CD4-positive, alpha-beta memory T cell (primary cell): ENCODE measurements around the gene SIPA1L3. TPM values are rescaled to one million over a fixed set of nuclear protein-coding genes. Genes with fewer than 3 reads are reported as not detected.

Experiments
- CTCF ChIA-PET: fragments of 350-600 bp; sonication (Branson Sonifier 250); formaldehyde crosslinking; loops from one replicate; lab custom pipeline; 2021; ENCODE audit warnings: inconsistent platforms; ENCODE audit not compliant: partially characterized antibody; lab: Charles Lee
- POLR2A ChIA-PET: fragments of 350-600 bp; sonication (Branson Sonifier 250); formaldehyde crosslinking; loops from one replicate; lab custom pipeline; 2021; ENCODE audit not compliant: partially characterized antibody; lab: Charles Lee
- DNase-seq, 5 donors: peaks; one replicate each; pipeline versions ENCODE4 v3.0.0 to v3.0.0-alpha.2; 2020 to 2022; ENCODE audit warnings: mixed read lengths in 1 of 5
- H3K27ac ChIP-seq: one replicate; pipeline ENCODE4 v1.7.0; 2013; ENCODE audit warnings: low read depth, low read length
- H3K27me3 ChIP-seq: 2 replicates; pipeline ENCODE4 v1.7.0; 2013; ENCODE audit warnings: mild to moderate bottlenecking, low read length, moderate library complexity; ENCODE audit not compliant: insufficient read depth
- H3K36me3 ChIP-seq: 2 replicates; pipeline ENCODE4 v1.7.0; 2013; ENCODE audit warnings: mild to moderate bottlenecking, low read length, moderate library complexity; ENCODE audit not compliant: insufficient read depth
- H3K4me1 ChIP-seq: 2 replicates; pipeline ENCODE4 v1.7.0; 2013; ENCODE audit warnings: mild to moderate bottlenecking, low read length, moderate library complexity; ENCODE audit not compliant: insufficient read depth
- H3K4me3 ChIP-seq, 2 donors: one replicate each; pipeline ENCODE4 v1.7.0; 2013; ENCODE audit warnings: low read length in 2 of 2, mild to moderate bottlenecking in 1 of 2
- H3K9me3 ChIP-seq, 2 donors: one replicate each; pipeline ENCODE4 v1.7.0; 2013; ENCODE audit warnings: low read length in 2 of 2, control low read depth in 1 of 2; ENCODE audit not compliant: control insufficient read depth in 1 of 2
- H3K27ac Mint-ChIP-seq, 7 donors: one replicate each; pipeline ENCODE4 v1.8.0; 2020 to 2021; ENCODE audit warnings: mixed read lengths in 7 of 7, mild to moderate bottlenecking in 6 of 7, inconsistent platforms in 3 of 7, moderate library complexity in 3 of 7
- H3K27me3 Mint-ChIP-seq, 2 donors: one replicate each; pipeline ENCODE4 v1.8.0; 2020 to 2021; ENCODE audit warnings: mixed read lengths in 2 of 2
- H3K36me3 Mint-ChIP-seq, 2 donors: one replicate each; pipeline ENCODE4 v1.8.0; 2020 to 2021; ENCODE audit warnings: mixed read lengths in 2 of 2, inconsistent platforms in 1 of 2, mild to moderate bottlenecking in 1 of 2
- H3K4me1 Mint-ChIP-seq, 4 donors: one replicate each; pipeline ENCODE4 v1.8.0; 2020 to 2021; ENCODE audit warnings: mixed read lengths in 4 of 4, mild to moderate bottlenecking in 1 of 4
- H3K4me3 Mint-ChIP-seq, 8 donors: one replicate each; pipeline ENCODE4 v1.8.0; 2020 to 2021; ENCODE audit warnings: mixed read lengths in 8 of 8, mild to moderate bottlenecking in 7 of 8, moderate library complexity in 6 of 8, inconsistent platforms in 3 of 8
- H3K9me3 Mint-ChIP-seq, 8 donors: one replicate each; pipeline ENCODE4 v1.8.0; 2020 to 2021; ENCODE audit warnings: mixed read lengths in 8 of 8, mild to moderate bottlenecking in 5 of 8, inconsistent platforms in 3 of 8, moderate library complexity in 1 of 8
- intact Hi-C: fragments of 100-400 bp; cut with micrococcal nuclease; formaldehyde crosslinking; loops from one replicate; pipeline ENCODE4 v1.15.1; 2023
- polyA plus RNA-seq, 2 donors: library from polyadenylated mRNA; unstranded; fragments of 300-500 nt; fragmentation: Illumina TruSeq; gene quantifications; one replicate each; pipeline ENCODE4 v1.2.3, GENCODE V29; 2021
- total RNA-seq, 2 experiments: library from RNA; stranded (reverse); gene quantifications; one replicate each; pipeline ENCODE4 v1.2.3, GENCODE V29; 2021

Gene SIPA1L3
- total and polyA plus RNA-seq, 4 experiments from 2014 or later: 0.39 to 35.0 (median 17.8) TPM

DNA sequence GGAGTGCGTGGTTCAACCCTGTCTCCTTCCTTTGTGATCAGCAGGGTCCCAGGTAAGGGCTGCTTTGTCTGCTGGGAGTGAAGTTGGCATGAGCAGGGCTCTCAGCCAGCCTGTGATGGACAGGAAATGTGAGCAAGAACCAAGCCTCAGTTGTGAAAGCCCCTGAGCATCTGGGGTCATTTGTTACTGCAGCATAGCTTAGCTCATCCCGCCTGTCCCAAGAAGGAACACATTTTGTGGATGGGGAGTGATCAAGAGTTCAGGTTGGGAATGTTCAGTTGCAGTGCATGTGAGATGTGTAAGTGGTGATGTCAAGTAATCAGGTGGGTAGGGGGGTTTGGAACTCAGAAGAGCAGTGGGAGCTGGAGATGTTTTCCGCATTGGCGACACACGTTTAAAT is 164.6 kb downstream of the SIPA1L3 start:
- Histone ChIP-seq H3K27ac (no peak overlapping the region), H3K9me3 (no peaks in the 10 kb centered on the region), H3K27me3 (no peaks in the 10 kb centered on the region), H3K4me1 (no peaks in the 10 kb centered on the region), H3K36me3 (no peaks in the 10 kb centered on the region), H3K4me3 (no peak overlapping the region)
- DNase-seq: no peak
- Mint-ChIP-seq H3K9me3 (peaks cover 0 to 4% (median 0%) of the 10 kb centered on the region in 8 donors), H3K4me3 (no peak overlapping the region), H3K4me1 (peaks cover 0 to 4% (median 0%) of the 10 kb centered on the region in 4 donors), H3K36me3 (peaks cover 3 to 20% of the 10 kb centered on the region in 2 donors), H3K27me3 (no peaks in the 10 kb centered on the region), H3K27ac (no peak overlapping the region)
- CTCF ChIA-PET: no interaction called here
- intact Hi-C loops: no loop called here
- POLR2A ChIA-PET: no interaction called here

DNA sequence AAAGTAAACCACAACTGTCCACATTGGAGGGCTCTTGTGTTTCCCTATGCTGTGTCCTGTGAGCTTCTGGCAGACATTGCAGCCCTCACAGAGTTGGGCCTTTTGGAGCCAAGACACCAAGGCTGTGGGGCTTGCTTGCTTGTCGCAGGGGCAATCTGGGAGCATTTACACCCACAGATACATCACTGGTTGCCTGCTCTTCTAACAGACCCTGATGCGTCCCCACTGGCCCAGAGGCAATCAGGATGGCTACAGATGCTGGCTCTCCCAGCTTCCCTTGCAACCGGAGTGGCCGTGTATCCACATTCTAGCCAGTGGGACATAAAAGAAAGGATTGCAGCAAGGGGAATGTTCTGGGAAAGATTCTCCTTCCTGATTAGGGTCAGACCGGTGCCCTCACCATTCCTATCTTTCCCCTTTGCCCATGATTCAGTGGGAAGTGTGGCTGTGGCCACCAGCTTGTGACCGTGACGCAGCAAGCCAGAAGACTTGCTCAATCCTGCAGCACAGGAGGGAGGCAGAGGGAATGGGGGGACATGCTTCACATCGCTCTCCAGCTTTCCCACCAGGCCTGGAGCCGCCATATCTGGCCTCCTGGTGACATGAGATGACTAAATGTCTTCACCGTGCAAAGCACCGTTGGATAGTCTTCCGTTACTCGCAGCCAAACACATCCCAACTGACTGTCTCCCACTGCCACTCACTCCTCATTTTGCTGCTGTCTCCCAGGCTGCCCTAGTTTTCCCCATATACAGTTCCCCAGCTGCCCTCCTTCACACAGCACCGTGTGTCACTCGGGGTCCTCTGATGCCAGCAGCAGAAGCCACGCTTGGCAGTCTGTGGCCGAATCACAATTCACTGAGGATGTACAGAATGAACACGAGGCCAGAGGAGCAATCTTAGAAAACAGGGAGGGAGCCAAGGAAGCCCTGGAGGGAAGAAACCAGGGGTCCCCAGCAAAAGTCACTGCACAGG is 166.1 kb downstream of the SIPA1L3 start:
- H3K27ac Mint-ChIP-seq: no peak overlapping the region
- intact Hi-C loops: no loop called here
- H3K36me3 Mint-ChIP-seq: peaks cover 5 to 23% of the 10 kb centered on the region in 2 donors
- CTCF ChIA-PET: interaction anchor here (1.2 kb wide), 1 partner anchor 17 kb away, joined by 3 read pairs; no protein-coding TSS in a partner anchor
- no peak overlapping the region for H3K4me3 Mint-ChIP-seq
- H3K27me3 Mint-ChIP-seq: no peaks in the 10 kb centered on the region
- peaks cover 0 to 4% (median 0%) of the 10 kb centered on the region in 4 donors for H3K4me1 Mint-ChIP-seq
- no peak overlapping the region for H3K27ac ChIP-seq
- H3K36me3 ChIP-seq: no peaks in the 10 kb centered on the region
- H3K4me3 ChIP-seq: no peak overlapping the region
- no peaks in the 10 kb centered on the region for H3K9me3 ChIP-seq
- DNase-seq: no peak
- H3K9me3 Mint-ChIP-seq: peaks cover 0 to 7% (median 0%) of the 10 kb centered on the region in 8 donors
- no peaks in the 10 kb centered on the region for H3K27me3 ChIP-seq
- no peaks in the 10 kb centered on the region for H3K4me1 ChIP-seq
- POLR2A ChIA-PET: no interaction called here

DNA sequence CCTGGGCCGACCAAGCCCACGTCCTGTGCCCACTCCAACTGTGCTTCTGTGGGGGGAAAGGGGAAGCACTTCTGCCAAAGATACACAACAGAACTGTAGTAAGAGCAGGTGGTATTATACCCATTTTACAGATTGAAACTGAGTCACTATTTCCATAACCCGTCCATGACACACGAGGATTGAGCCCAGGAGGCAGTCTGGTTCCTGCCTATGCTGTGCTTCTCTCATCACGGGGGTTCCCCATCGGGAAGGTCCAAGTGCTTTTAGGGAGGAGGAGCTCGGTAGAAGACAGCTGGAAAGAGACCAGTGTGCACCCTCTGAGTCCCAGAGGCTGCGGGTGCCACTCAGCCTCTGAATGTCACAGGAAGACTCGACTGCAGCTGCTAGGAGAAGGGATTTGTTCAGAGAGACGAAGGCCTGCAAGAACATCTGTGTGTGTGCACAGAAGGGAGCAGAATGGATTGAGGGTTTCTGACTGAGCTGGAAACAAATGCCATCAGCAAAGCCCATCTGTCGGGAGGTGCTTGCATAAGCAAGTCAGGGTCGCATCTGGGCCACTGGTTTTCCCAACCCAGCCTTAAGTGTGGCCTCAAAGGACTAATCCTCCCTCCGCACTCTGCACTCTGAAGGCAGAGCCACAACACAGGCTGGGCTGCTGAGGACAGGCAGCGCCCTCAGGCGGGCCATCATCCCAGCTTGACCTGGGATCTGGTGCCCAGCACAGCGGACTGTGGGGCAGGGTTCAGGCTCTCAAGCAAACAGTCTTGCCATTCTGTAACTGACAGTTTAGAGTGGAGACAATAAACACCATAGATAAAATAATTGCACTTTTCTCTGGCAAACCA is 167.1 kb downstream of the SIPA1L3 start:
- no peak overlapping the region for H3K4me3 Mint-ChIP-seq
- Histone ChIP-seq H3K4me1 (no peaks in the 10 kb centered on the region), H3K9me3 (no peaks in the 10 kb centered on the region), H3K36me3 (no peaks in the 10 kb centered on the region), H3K27ac (no peak overlapping the region), H3K4me3 (no peak overlapping the region), H3K27me3 (no peaks in the 10 kb centered on the region)
- peaks cover 5 to 23% of the 10 kb centered on the region in 2 donors for H3K36me3 Mint-ChIP-seq
- intact Hi-C loops: no loop called here
- no peak overlapping the region for H3K27ac Mint-ChIP-seq
- DNase-seq: no peak
- ChIA-PET CTCF (no interaction called here), POLR2A (no interaction called here)
- H3K9me3 Mint-ChIP-seq: peaks cover 0 to 7% (median 0%) of the 10 kb centered on the region in 8 donors
- no peaks in the 10 kb centered on the region for H3K27me3 Mint-ChIP-seq
- H3K4me1 Mint-ChIP-seq: peaks cover 0 to 3% (median 0%) of the 10 kb centered on the region in 4 donors

DNA sequence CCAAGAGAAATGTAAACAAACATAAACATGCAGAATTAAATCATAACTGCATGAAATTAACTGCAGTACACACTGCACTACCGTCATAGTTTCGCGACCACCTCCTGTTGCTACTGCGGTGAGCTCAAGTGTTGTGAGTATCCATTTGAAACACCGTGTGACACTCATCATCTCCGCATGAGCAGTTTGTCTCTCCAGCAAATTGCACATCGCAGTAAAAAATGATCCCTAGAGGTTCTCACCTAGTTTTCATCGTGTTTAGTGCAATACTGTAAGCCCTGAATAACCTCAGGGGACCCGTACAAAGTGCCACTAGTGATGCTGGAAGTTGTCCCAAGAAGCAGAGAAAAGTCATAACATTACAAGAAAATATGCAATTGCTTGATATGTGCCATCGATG is 169.3 kb downstream of the SIPA1L3 start:
- Mint-ChIP-seq H3K4me3 (no peak overlapping the region), H3K36me3 (peaks cover 8 to 14% of the 10 kb centered on the region in 2 donors), H3K27ac (no peak overlapping the region), H3K27me3 (no peaks in the 10 kb centered on the region), H3K4me1 (peaks cover 0 to 5% (median 2%) of the 10 kb centered on the region in 4 donors), H3K9me3 (peaks cover 0 to 7% (median 0%) of the 10 kb centered on the region in 8 donors)
- no peaks in the 10 kb centered on the region for H3K9me3 ChIP-seq
- DNase-seq: no peak
- ChIA-PET POLR2A (no interaction called here), CTCF (interaction anchor here (1.3 kb wide), 1 partner anchor 18 kb away, joined by 5 read pairs; no protein-coding TSS in a partner anchor)
- no peak overlapping the region for H3K27ac ChIP-seq
- H3K27me3 ChIP-seq: no peaks in the 10 kb centered on the region
- H3K4me1 ChIP-seq: no peaks in the 10 kb centered on the region
- intact Hi-C loops: no loop called here
- no peaks in the 10 kb centered on the region for H3K36me3 ChIP-seq
- H3K4me3 ChIP-seq: no peak overlapping the region

DNA sequence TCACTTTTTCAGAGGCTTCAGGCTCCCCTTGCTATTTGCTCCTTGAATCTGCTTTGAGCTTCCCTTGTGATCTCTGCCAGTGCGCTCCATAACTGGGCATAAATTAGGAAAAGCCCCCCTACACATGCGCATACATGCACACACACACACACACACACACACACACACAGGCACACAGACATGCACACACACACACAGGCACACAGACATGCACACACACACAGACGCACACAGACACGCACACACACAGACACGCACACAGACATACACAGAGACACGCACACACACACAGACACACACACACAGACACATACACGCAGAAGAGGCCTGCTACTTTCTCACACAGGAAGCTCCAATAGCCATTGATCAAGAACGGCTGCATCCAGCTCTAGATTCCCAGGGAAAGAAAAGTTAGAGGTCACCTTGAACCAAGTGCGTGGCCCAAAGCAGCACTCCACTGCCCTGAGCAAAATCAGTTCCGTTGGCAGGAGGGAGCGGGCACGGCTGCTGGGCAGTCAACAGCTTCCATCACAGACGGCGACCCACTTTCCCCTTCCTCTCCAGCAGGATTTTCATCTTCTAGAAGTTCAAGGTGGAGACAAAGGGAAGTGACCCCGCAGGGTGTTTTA is 171.4 kb downstream of the SIPA1L3 start:
- Histone ChIP-seq H3K9me3 (no peaks in the 10 kb centered on the region), H3K36me3 (no peaks in the 10 kb centered on the region), H3K27ac (no peak overlapping the region), H3K4me3 (no peak overlapping the region), H3K4me1 (no peaks in the 10 kb centered on the region), H3K27me3 (no peaks in the 10 kb centered on the region)
- ChIA-PET CTCF (no interaction called here), POLR2A (no interaction called here)
- Mint-ChIP-seq H3K4me1 (peaks cover 0 to 5% (median under 1%) of the 10 kb centered on the region in 4 donors), H3K27me3 (no peaks in the 10 kb centered on the region), H3K36me3 (peaks cover 11 to 13% of the 10 kb centered on the region in 2 donors), H3K27ac (peak overlapping the region in 2 of 7 donors; percentile 1 to 5), H3K9me3 (peaks cover 0 to 7% (median 0%) of the 10 kb centered on the region in 8 donors), H3K4me3 (peak overlapping the region in 1 of 8 donors; percentile 55)
- DNase-seq: no peak
- intact Hi-C loops: no loop called here

DNA sequence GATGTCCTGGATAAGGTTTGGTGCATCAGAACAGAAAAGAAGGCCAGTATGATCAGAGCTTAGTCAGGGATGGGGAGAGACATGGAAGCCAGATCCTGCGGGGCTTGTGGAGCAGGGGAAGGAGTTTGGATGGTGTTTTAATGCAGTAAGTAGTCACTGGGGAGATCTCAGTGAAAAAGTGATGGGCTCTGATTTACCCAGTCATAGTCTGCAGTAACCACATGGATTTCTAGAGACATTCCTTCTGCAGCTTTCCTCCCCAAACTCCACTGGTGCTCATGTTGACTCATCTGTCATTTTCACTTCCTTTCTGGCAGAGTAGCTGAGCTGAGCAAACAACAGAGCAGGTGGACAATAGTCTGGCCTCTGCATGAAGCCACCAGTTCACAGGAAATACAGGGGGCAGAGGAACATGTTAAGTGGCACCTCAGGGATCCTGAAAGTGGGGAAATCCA is 172.9 kb downstream of the SIPA1L3 start:
- no peak overlapping the region for H3K27ac Mint-ChIP-seq
- H3K4me3 Mint-ChIP-seq: no peak overlapping the region
- H3K27me3 ChIP-seq: no peaks in the 10 kb centered on the region
- H3K36me3 Mint-ChIP-seq: peaks cover 11 to 13% of the 10 kb centered on the region in 2 donors
- H3K4me1 ChIP-seq: no peaks in the 10 kb centered on the region
- POLR2A ChIA-PET: no interaction called here
- CTCF ChIA-PET: no interaction called here
- H3K4me3 ChIP-seq: no peak overlapping the region
- H3K27ac ChIP-seq: no peak overlapping the region
- H3K36me3 ChIP-seq: no peaks in the 10 kb centered on the region
- intact Hi-C loops: no loop called here
- no peaks in the 10 kb centered on the region for H3K27me3 Mint-ChIP-seq
- no peak for DNase-seq
- H3K4me1 Mint-ChIP-seq: peaks cover 0 to 5% (median under 1%) of the 10 kb centered on the region in 4 donors
- H3K9me3 Mint-ChIP-seq: peaks cover 0 to 7% (median 0%) of the 10 kb centered on the region in 8 donors
- H3K9me3 ChIP-seq: no peaks in the 10 kb centered on the region
